Activated CD8-positive, alpha-beta memory T cell treated with anti-CD3 and anti-CD28 coated beads, Interleukin-2, amount 50 U/mL, for 4 hours (primary cell): Measurements from ENCODE around the gene MED7.

Experiments used
- DNase-seq: peaks from one replicate; pipeline ENCODE4 v3.0.0-alpha.2; 2020

Gene MED7

GRCh38 chr5:157100140-157100679 lies 42.5 kb downstream of the MED7 start:
- DNase-seq = no peak

- DNase-seq = no peak
Measured at GRCh38 chr5:157088342-157088990, 54.2 kb downstream of the MED7 start.
